ENCODE measurements around the gene TRIM40. TPM values are rescaled to one million over a fixed set of nuclear protein-coding genes. Genes with fewer than 3 reads are reported as not detected.

Gene TRIM40
- total RNA-seq, 1 donor from 2014 or later, result not detected

GRCh38 chr6:30149234-30149633 lies 13.3 kb downstream of the TRIM40 start:
- Mint-ChIP-seq H3K27me3 (peaks cover 55% of the 10 kb centered on the region), H3K4me1 (ENCODE audit: low read depth) (no peaks in the 10 kb centered on the region)

DNA sequence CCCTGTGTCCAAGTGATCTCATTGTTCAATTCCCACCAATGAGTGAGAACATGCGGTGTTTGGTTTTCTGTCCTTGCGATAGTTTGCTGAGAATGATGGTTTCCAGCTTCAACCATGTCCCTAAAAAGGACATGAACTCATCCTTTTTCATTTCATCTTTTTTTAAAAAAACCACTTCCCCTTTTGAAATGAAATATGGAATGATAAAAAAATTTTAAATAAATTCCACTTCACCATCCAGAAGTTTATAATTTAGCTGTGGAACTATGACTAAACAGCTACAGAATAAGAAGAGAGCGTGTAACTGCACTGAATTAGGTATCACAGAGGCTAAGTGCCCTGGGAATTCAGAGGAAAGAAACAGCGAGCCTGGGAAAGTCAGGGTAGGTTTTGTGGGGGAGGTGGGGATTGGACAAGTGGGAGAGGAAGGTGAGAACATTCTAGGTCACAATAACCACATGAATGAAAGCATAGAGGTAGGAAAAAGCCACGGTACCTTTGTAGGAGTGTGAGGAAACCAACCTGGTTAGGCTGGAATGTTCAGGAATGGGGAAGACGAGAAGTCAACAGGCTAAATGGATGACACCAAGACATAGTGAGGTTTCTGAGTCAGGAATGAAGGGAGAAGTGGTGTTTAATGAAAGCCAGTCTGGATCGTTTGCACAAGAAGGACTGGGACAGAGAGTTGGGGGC lies 14.1 kb downstream of the TRIM40 start:
- no peak for TF ChIP-seq CTCF (IDR thresholded peaks at IDR 0.05; ENCODE audit: unreplicated experiment)
- Mint-ChIP-seq H3K4me1 (ENCODE audit: low read depth) (no peaks in the 10 kb centered on the region), H3K36me3 (ENCODE audit: insufficient read depth) (no peaks in the 10 kb centered on the region), H3K4me3 (ENCODE audit: low read depth) (no peak overlapping the region), H3K27me3 (peaks cover 55% of the 10 kb centered on the region), H3K9me3 (ENCODE audit: low read depth) (no peaks in the 10 kb centered on the region), H3K27ac (no peak overlapping the region)
- no peak for DNase-seq (ENCODE audit: low spot score, unreplicated experiment)

More at GRCh38 chr6:30149234-30149633, 13.3 kb downstream of the TRIM40 start:
- no peak for DNase-seq (ENCODE audit: low spot score, unreplicated experiment)
- no peak overlapping the region for H3K4me3 Mint-ChIP-seq (ENCODE audit: low read depth)
- no peaks in the 10 kb centered on the region for H3K9me3 Mint-ChIP-seq (ENCODE audit: low read depth)
- TF ChIP-seq CTCF (IDR thresholded peaks at IDR 0.05; ENCODE audit: unreplicated experiment), result no peak
- H3K27ac Mint-ChIP-seq, result no peak overlapping the region
- no peaks in the 10 kb centered on the region for H3K36me3 Mint-ChIP-seq (ENCODE audit: insufficient read depth)

- no peaks in the 10 kb centered on the region for H3K9me3 Mint-ChIP-seq (ENCODE audit: low read depth)
- no peak overlapping the region for H3K4me3 Mint-ChIP-seq (ENCODE audit: low read depth)
- no peaks in the 10 kb centered on the region for H3K4me1 Mint-ChIP-seq (ENCODE audit: low read depth)
- TF ChIP-seq CTCF (IDR thresholded peaks at IDR 0.05; ENCODE audit: unreplicated experiment), result no peak
- no peak for DNase-seq (ENCODE audit: low spot score, unreplicated experiment)
- peaks cover 53% of the 10 kb centered on the region for H3K27me3 Mint-ChIP-seq
- H3K27ac Mint-ChIP-seq, result no peak overlapping the region
- H3K36me3 Mint-ChIP-seq (ENCODE audit: insufficient read depth), result no peaks in the 10 kb centered on the region
Observed at GRCh38 chr6:30150671-30151395, 14.9 kb downstream of the TRIM40 start.

- no peak for DNase-seq (ENCODE audit: low spot score, unreplicated experiment)
- H3K36me3 Mint-ChIP-seq (ENCODE audit: insufficient read depth), result no peaks in the 10 kb centered on the region
- no peak for TF ChIP-seq CTCF (IDR thresholded peaks at IDR 0.05; ENCODE audit: unreplicated experiment)
- no peak overlapping the region for H3K27ac Mint-ChIP-seq
- H3K27me3 Mint-ChIP-seq, result peaks cover 55% of the 10 kb centered on the region
- no peaks in the 10 kb centered on the region for H3K9me3 Mint-ChIP-seq (ENCODE audit: low read depth)
- H3K4me3 Mint-ChIP-seq (ENCODE audit: low read depth), result no peak overlapping the region
- H3K4me1 Mint-ChIP-seq (ENCODE audit: low read depth), result no peaks in the 10 kb centered on the region
Observed at GRCh38 chr6:30151580-30151979, 15.6 kb downstream of the TRIM40 start.

DNA sequence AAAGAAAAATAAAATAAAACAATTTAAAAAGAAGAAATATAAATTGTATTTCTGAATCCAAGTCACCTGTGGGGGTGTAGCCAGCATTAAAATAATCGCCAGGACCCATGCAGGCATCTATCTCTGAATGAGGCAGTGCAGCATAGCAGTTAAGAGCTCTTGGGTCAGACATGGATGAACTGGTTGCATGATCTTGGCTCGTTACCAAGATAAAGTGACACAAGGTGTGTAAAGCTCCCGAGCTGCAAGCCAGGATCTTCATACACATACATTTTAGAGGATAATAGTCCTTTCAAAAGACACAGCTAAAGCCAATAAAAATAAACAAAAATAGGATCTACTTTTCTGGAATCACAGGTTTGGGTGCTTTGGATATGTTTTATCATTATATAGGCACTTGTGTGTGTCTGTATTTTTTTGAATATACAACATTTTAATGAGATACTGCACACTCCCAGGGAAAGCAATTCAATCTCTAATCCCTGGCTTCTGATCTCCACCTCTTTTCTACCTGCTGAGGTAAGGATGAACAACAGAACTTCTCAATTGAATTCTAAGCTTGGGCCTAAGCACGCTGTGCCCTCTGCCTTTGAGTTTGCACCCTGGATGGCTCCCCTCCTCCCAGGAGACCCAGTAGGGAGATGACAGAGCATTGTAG lies 16.2 kb downstream of the TRIM40 start:
- Mint-ChIP-seq H3K4me3 (ENCODE audit: low read depth) (no peak overlapping the region), H3K9me3 (ENCODE audit: low read depth) (no peaks in the 10 kb centered on the region), H3K36me3 (ENCODE audit: insufficient read depth) (no peaks in the 10 kb centered on the region), H3K27ac (no peak overlapping the region), H3K27me3 (peaks cover 55% of the 10 kb centered on the region), H3K4me1 (ENCODE audit: low read depth) (no peaks in the 10 kb centered on the region)
- no peak for TF ChIP-seq CTCF (IDR thresholded peaks at IDR 0.05; ENCODE audit: unreplicated experiment)
- no peak for DNase-seq (ENCODE audit: low spot score, unreplicated experiment)
